Measurements from ENCODE around the gene DIS3L2. TPM values are rescaled to one million over a fixed set of nuclear protein-coding genes. Genes with fewer than 3 reads are reported as not detected.

The DIS3L2 gene
- total and polyA plus RNA-seq, 7 donors, result 10.7 to 20.8 (median 16.0) TPM

GRCh38 chr2:232094201-232094600 is 132.7 kb downstream of the DIS3L2 start:
- WGBS, 3 donors, result 57 to 72% (median 58%) methylated on average over 3 of the region's 3 CpGs
- Histone ChIP-seq H3K9me3 (peaks cover 4% of the 10 kb centered on the region), H3K4me1 (no peaks in the 10 kb centered on the region), H3K4me3 (no peak overlapping the region), H3K27ac (no peak overlapping the region), H3K36me3 (ENCODE audit: insufficient read depth in 1 of 2, low read depth in 1 of 2) (peaks cover 2 to 9% of the 10 kb centered on the region in 2 donors), H3K27me3 (ENCODE audit: insufficient read depth in 3 of 3, low read length in 2 of 3) (no peaks in the 10 kb centered on the region)
- no peak for DNase-seq
- ATAC-seq, result no peak
- intact Hi-C loops (cut with DNase I), result no loop called here
- TF ChIP-seq, protein P1, sequence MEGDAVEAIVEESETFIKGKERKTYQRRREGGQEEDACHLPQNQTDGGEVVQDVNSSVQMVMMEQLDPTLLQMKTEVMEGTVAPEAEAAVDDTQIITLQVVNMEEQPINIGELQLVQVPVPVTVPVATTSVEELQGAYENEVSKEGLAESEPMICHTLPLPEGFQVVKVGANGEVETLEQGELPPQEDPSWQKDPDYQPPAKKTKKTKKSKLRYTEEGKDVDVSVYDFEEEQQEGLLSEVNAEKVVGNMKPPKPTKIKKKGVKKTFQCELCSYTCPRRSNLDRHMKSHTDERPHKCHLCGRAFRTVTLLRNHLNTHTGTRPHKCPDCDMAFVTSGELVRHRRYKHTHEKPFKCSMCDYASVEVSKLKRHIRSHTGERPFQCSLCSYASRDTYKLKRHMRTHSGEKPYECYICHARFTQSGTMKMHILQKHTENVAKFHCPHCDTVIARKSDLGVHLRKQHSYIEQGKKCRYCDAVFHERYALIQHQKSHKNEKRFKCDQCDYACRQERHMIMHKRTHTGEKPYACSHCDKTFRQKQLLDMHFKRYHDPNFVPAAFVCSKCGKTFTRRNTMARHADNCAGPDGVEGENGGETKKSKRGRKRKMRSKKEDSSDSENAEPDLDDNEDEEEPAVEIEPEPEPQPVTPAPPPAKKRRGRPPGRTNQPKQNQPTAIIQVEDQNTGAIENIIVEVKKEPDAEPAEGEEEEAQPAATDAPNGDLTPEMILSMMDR (IDR thresholded peaks at IDR 0.05), result no peak

GRCh38 chr2:232094883-232095282 is 133.4 kb downstream of the DIS3L2 start:
- H3K4me3 ChIP-seq, result no peak overlapping the region
- peaks cover 4% of the 10 kb centered on the region for H3K9me3 ChIP-seq
- H3K4me1 ChIP-seq, result no peaks in the 10 kb centered on the region
- intact Hi-C loops (cut with DNase I), result no loop called here
- H3K27ac ChIP-seq, result no peak overlapping the region
- DNase-seq (no peak), ATAC-seq (no peak)
- TF ChIP-seq, protein P1 (IDR thresholded peaks at IDR 0.05), result no peak
- peaks cover 2% of the 10 kb centered on the region in 2 donors for H3K36me3 ChIP-seq (ENCODE audit: insufficient read depth in 1 of 2, low read depth in 1 of 2)
- H3K27me3 ChIP-seq (ENCODE audit: insufficient read depth in 3 of 3, low read length in 2 of 3), result no peaks in the 10 kb centered on the region

DNA sequence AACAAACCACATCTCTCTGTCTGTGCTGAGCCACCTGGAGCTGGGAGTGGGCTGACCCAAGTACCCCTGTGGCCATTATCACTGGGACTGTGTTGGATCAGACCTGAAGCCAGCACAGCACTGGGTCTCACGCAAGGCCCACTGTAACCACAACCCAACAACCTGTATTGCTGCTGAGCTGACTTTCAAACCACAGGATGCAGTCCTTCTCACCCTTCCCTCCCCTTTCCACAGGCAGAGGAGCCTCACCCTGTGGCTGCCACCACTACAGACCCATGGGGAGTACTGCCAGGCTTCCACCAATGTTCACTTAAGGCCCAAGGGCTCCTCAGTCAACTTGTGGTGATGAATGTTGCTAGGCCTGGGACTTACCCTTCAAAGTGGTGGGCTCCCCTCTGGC is 135.7 kb downstream of the DIS3L2 start:
- no peaks in the 10 kb centered on the region for H3K4me1 ChIP-seq
- intact Hi-C loops (cut with DNase I), result no loop called here
- 95 to 100% (median 96%) methylated on average over 1 of the region's 1 CpG for WGBS, 3 donors
- TF ChIP-seq, protein P1 (IDR thresholded peaks at IDR 0.05), result no peak
- ATAC-seq (no peak), DNase-seq (no peak)
- no peaks in the 10 kb centered on the region for H3K27me3 ChIP-seq (ENCODE audit: insufficient read depth in 3 of 3, low read length in 2 of 3)
- peaks cover 4% of the 10 kb centered on the region for H3K9me3 ChIP-seq
- H3K4me3 ChIP-seq, result no peak overlapping the region
- H3K27ac ChIP-seq, result no peak overlapping the region
- H3K36me3 ChIP-seq (ENCODE audit: insufficient read depth in 1 of 2, low read depth in 1 of 2), result no peaks in the 10 kb centered on the region

DNA sequence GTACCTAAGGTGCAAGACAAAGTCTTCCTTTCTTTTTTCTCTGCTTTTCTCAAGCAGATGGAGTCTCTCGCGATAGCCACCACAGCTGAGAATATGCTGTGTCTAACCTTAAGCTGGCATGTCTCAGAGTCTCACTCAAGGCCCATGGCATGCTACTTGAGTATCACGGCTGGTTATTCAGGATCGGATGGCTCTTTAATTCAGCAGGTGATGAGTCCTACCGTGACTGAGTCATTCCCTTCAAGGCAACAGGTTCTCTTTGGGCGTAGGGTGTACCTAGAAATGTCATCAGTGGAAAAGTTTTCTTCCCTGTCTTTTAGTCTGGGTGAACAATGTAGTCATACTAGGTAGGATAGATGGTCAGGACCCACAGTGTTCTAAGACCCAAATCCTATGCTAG is 136.2 kb downstream of the DIS3L2 start:
- Histone ChIP-seq H3K27me3 (ENCODE audit: insufficient read depth in 3 of 3, low read length in 2 of 3) (no peaks in the 10 kb centered on the region), H3K4me1 (no peaks in the 10 kb centered on the region), H3K4me3 (no peak overlapping the region), H3K27ac (no peak overlapping the region), H3K9me3 (peaks cover 4% of the 10 kb centered on the region), H3K36me3 (ENCODE audit: insufficient read depth in 1 of 2, low read depth in 1 of 2) (no peaks in the 10 kb centered on the region)
- intact Hi-C loops (cut with DNase I), result no loop called here
- ATAC-seq (no peak), DNase-seq (no peak)
- WGBS, 3 donors, result 95 to 98% (median 96%) methylated on average over 6 of the region's 6 CpGs
- TF ChIP-seq, protein P1 (IDR thresholded peaks at IDR 0.05), result no peak

DNA sequence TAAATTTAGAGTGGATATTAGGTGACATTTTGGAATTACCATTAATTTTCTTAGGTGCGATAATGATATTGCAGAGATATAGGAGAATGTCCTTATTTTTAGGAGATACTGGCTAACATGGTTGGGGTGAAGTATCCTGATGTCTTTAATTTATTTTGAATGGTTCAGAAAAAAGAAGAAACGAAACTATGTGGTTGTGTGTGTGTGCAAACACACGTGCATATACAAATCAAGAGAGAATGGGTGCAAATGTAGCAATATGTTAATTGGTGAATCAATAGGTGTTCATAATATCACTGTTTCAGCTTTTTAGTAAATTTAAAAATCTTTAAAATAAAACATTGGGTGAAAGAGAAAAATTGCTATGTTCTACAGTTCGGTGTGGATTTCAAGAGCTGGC is 140.9 kb downstream of the DIS3L2 start:
- no peak for DNase-seq
- ATAC-seq, result no peak
- intact Hi-C loops (cut with DNase I), result no loop called here

More for the DNA sequence above, 140.9 kb downstream of the DIS3L2 start:
- Histone ChIP-seq H3K4me3 (no peak overlapping the region), H3K4me1 (no peaks in the 10 kb centered on the region), H3K36me3 (ENCODE audit: insufficient read depth in 1 of 2, low read depth in 1 of 2) (no peaks in the 10 kb centered on the region), H3K27ac (no peak overlapping the region), H3K9me3 (no peaks in the 10 kb centered on the region), H3K27me3 (ENCODE audit: insufficient read depth in 3 of 3, low read length in 2 of 3) (no peaks in the 10 kb centered on the region)
- TF ChIP-seq, protein P1 (IDR thresholded peaks at IDR 0.05), result no peak
- 83 to 93% (median 84%) methylated on average over 4 of the region's 4 CpGs for WGBS, 3 donors
